H9 (cell line): ENCODE results near the gene SYNE2. TPM values are rescaled to one million over a fixed set of nuclear protein-coding genes. Genes with fewer than 3 reads are reported as not detected.
A peak's percentile ranks its signal among the peaks of the same experiment; 100 is the strongest.

Experiments used
- DNase-seq: peaks from one replicate; pipeline ENCODE4 v3.0.0-alpha.2; 2017
- H2AFZ ChIP-seq: one replicate; pipeline ENCODE4 v1.6.1; 2013; ENCODE audit warnings: mild to moderate bottlenecking, low read length, control low read depth, moderate library complexity
- H2AK5ac ChIP-seq: 2 replicates; pipeline ENCODE4 v1.6.1; 2013; ENCODE audit warnings: low read length, control low read depth, mixed read lengths; ENCODE audit not compliant: insufficient read length
- H2BK120ac ChIP-seq: one replicate; pipeline ENCODE4 v1.6.1; 2013; ENCODE audit warnings: low read depth, mild to moderate bottlenecking, low read length, control low read depth, inconsistent platforms; ENCODE audit not compliant: poor library complexity, severe bottlenecking
- H2BK12ac ChIP-seq: 2 replicates; pipeline ENCODE4 v1.6.1; 2013; ENCODE audit warnings: low read length, control low read depth, mixed read lengths, low read depth; ENCODE audit not compliant: insufficient read length
- H2BK15ac ChIP-seq: 2 replicates; pipeline ENCODE4 v1.6.1; 2013; ENCODE audit warnings: low read depth, low read length, control low read depth
- H2BK20ac ChIP-seq: one replicate; pipeline ENCODE4 v1.6.1; 2013; ENCODE audit warnings: low read depth, mild to moderate bottlenecking, low read length, control low read depth, inconsistent platforms; ENCODE audit not compliant: poor library complexity, severe bottlenecking
- H2BK5ac ChIP-seq: 2 replicates; pipeline ENCODE4 v1.6.1; 2013; ENCODE audit warnings: low read length, control low read depth, mixed read lengths; ENCODE audit not compliant: insufficient read length
- H3K14ac ChIP-seq: 2 replicates; pipeline ENCODE4 v1.6.1; 2013; ENCODE audit warnings: low read length, control low read depth; ENCODE audit not compliant: insufficient read depth
- H3K18ac ChIP-seq: 2 replicates; pipeline ENCODE4 v1.6.1; 2013; ENCODE audit warnings: low read depth, mild to moderate bottlenecking, mixed read lengths, low read length, control low read depth; ENCODE audit not compliant: insufficient read length
- H3K23ac ChIP-seq: 2 replicates; pipeline ENCODE4 v1.6.1; 2013; ENCODE audit warnings: low read length, control low read depth, mixed read lengths, low read depth; ENCODE audit not compliant: insufficient read length
- H3K23me2 ChIP-seq: 2 replicates; pipeline ENCODE4 v1.6.1; 2013; ENCODE audit warnings: low read depth, mild to moderate bottlenecking, mixed read lengths, low read length, control low read depth; ENCODE audit not compliant: insufficient read length, poor library complexity, severe bottlenecking
- H3K27ac ChIP-seq: 2 replicates; pipeline ENCODE4 v1.5.1; 2013; ENCODE audit warnings: low read length, control low read depth, mixed read lengths, low read depth; ENCODE audit not compliant: insufficient read length
- H3K27me3 ChIP-seq: 2 replicates; pipeline ENCODE4 v1.6.1; 2013; ENCODE audit warnings: low read length, control low read depth, inconsistent platforms; ENCODE audit not compliant: insufficient read depth
- H3K4ac ChIP-seq: 2 replicates; pipeline ENCODE4 v1.6.1; 2013; ENCODE audit warnings: low read depth, mild to moderate bottlenecking, control low read depth, inconsistent platforms, low read length, moderate library complexity
- H3K4me1 ChIP-seq: 2 replicates; pipeline ENCODE4 v1.6.1; 2013; ENCODE audit warnings: low read length, control low read depth, inconsistent platforms; ENCODE audit not compliant: insufficient read depth
- H3K4me2 ChIP-seq: 2 replicates; pipeline ENCODE4 v1.6.1; 2013; ENCODE audit warnings: low read length, control low read depth, mixed read lengths; ENCODE audit not compliant: insufficient read length, insufficient read depth
- H3K56ac ChIP-seq: 2 replicates; pipeline ENCODE4 v1.6.1; 2013; ENCODE audit warnings: low read depth, mild to moderate bottlenecking, mixed read lengths, low read length, control low read depth; ENCODE audit not compliant: insufficient read length
- H3K79me1 ChIP-seq: 2 replicates; pipeline ENCODE4 v1.6.1; 2013; ENCODE audit warnings: low read depth, mild to moderate bottlenecking, moderate library complexity, low read length, control low read depth, inconsistent platforms; ENCODE audit not compliant: insufficient read depth, poor library complexity, severe bottlenecking
- H3K79me2 ChIP-seq: 2 replicates; pipeline ENCODE4 v1.6.1; 2013; ENCODE audit warnings: low read length, control low read depth, inconsistent platforms; ENCODE audit not compliant: insufficient read depth
- H3K9ac ChIP-seq: 2 replicates; pipeline ENCODE4 v1.6.1; 2013; ENCODE audit warnings: low read length, control low read depth, mixed read lengths; ENCODE audit not compliant: insufficient read length; ENCODE audit errors: extremely low read depth
- H3K9me3 ChIP-seq: one replicate; pipeline ENCODE4 v1.6.1; 2013; ENCODE audit warnings: low read depth, low read length, inconsistent platforms; ENCODE audit not compliant: control insufficient read depth
- H3T11ph ChIP-seq: one replicate; pipeline ENCODE4 v1.6.1; 2013; ENCODE audit warnings: mild to moderate bottlenecking, low read length, control low read depth, inconsistent platforms
- H4K20me1 ChIP-seq: one replicate; pipeline ENCODE4 v1.6.1; 2013; ENCODE audit not compliant: control insufficient read depth, insufficient read length, insufficient read depth
- H4K5ac ChIP-seq: 2 replicates; pipeline ENCODE4 v1.6.1; 2013; ENCODE audit warnings: low read depth, mild to moderate bottlenecking, mixed read lengths, low read length, control low read depth; ENCODE audit not compliant: insufficient read length
- H4K8ac ChIP-seq: replicated peaks from 2 replicates; pipeline ENCODE4 v1.6.1; 2013; ENCODE audit warnings: low read length, control low read depth, mixed read lengths, low read depth; ENCODE audit not compliant: insufficient read length
- H4K91ac ChIP-seq: 2 replicates; pipeline ENCODE4 v1.6.1; 2013; ENCODE audit warnings: low read depth, mild to moderate bottlenecking, moderate library complexity, mixed read lengths, low read length, control low read depth; ENCODE audit not compliant: insufficient read length
- H3K27ac Mint-ChIP-seq, 3 experiments: 2 replicates in 2 of 3; 3 replicates in 1 of 3; pipeline ENCODE4 v1.8.0; 2020 to 2021; ENCODE audit warnings: mixed read lengths in 3 of 3, mild to moderate bottlenecking in 1 of 3, moderate library complexity in 1 of 3
- H3K27me3 Mint-ChIP-seq: 2 replicates; pipeline ENCODE4 v1.8.0; 2021; ENCODE audit warnings: low read depth, mild to moderate bottlenecking, moderate library complexity, mixed read lengths
- H3K36me3 Mint-ChIP-seq, 3 experiments: 2 replicates in 2 of 3; 3 replicates in 1 of 3; pipeline ENCODE4 v1.8.0; 2020 to 2021; ENCODE audit warnings: low read depth in 3 of 3, mixed read lengths in 3 of 3; ENCODE audit not compliant: insufficient read depth in 1 of 3
- H3K4me1 Mint-ChIP-seq, 2 experiments: 2 replicates each; pipeline ENCODE4 v1.8.0; 2020; ENCODE audit warnings: mixed read lengths in 2 of 2
- H3K4me3 Mint-ChIP-seq, 2 experiments: 2 replicates in 1 of 2; 3 replicates in 1 of 2; pipeline ENCODE4 v1.8.0; 2020 to 2021; ENCODE audit warnings: mild to moderate bottlenecking in 2 of 2, mixed read lengths in 2 of 2, moderate library complexity in 1 of 2
- H3K9me3 Mint-ChIP-seq, 2 experiments: 2 replicates in 1 of 2; 3 replicates in 1 of 2; pipeline ENCODE4 v1.8.0; 2020; ENCODE audit warnings: mild to moderate bottlenecking in 2 of 2, mixed read lengths in 2 of 2, moderate library complexity in 1 of 2
- CTCF ChIP-seq: fragments of 200-600 bp; sonication (generic); conservative IDR thresholded peaks from 3 replicates; pipeline ENCODE4 v1.8.0; 2021; ENCODE audit warnings: antibody characterized with exemption, mild to moderate bottlenecking
- WGBS: extraction: QIAGEN DNeasy Blood & Tissue Kit; methylation state at CpG from one replicate; pipeline ENCODE4 v1.1.7; 2013; ENCODE audit warnings: missing lambda C conversion rate, low lambda C conversion rate, mixed read lengths; ENCODE audit not compliant: insufficient read length; ENCODE audit errors: extremely low coverage; 5-methylcytosine and 5-hydroxymethylcytosine counted together
- total RNA-seq: library from RNA; stranded (reverse); gene quantifications from 2 replicates; pipeline ENCODE4 v1.2.1, GENCODE V29; 2021

The SYNE2 gene
- total RNA-seq, 1 experiment from 2014 or later, result 43.3 TPM

- H3T11ph ChIP-seq, result no peak overlapping the region
- H3K9ac ChIP-seq, result no peak overlapping the region
- no peak overlapping the region for H2BK5ac ChIP-seq
- no peaks in the 10 kb centered on the region for H3K9me3 Mint-ChIP-seq
- no peak for TF ChIP-seq CTCF
- no peak overlapping the region for H4K91ac ChIP-seq
- no peak overlapping the region for H2BK15ac ChIP-seq
- H4K20me1 ChIP-seq, result no peaks in the 10 kb centered on the region
- no peak overlapping the region for H2AFZ ChIP-seq
- no peak overlapping the region for H2AK5ac ChIP-seq
- H2BK120ac ChIP-seq, result no peak overlapping the region
- H3K14ac ChIP-seq, result no peak overlapping the region
- H3K27me3 ChIP-seq, result no peaks in the 10 kb centered on the region
- H3K4me3 Mint-ChIP-seq, result no peak overlapping the region
- no peaks in the 10 kb centered on the region for H3K36me3 Mint-ChIP-seq
- H3K27ac ChIP-seq, result no peak overlapping the region
- no peaks in the 10 kb centered on the region for H3K4me1 ChIP-seq
- no CpG with 5 or more reads among the region's 21 CpGs for WGBS
- no peak overlapping the region for H2BK20ac ChIP-seq
- no peak overlapping the region for H2BK12ac ChIP-seq
- no peaks in the 10 kb centered on the region for H3K23me2 ChIP-seq
- no peaks in the 10 kb centered on the region for H3K27me3 Mint-ChIP-seq
- no peak overlapping the region for H3K4ac ChIP-seq
- H3K4me2 ChIP-seq, result no peak overlapping the region
- no peak overlapping the region for H3K23ac ChIP-seq
- H3K27ac Mint-ChIP-seq, result no peak overlapping the region
- H3K18ac ChIP-seq, result no peak overlapping the region
- H4K5ac ChIP-seq, result no peak overlapping the region
- DNase-seq, result peak; percentile 42
- no peak overlapping the region for H4K8ac ChIP-seq
- H3K9me3 ChIP-seq, result no peaks in the 10 kb centered on the region
- no peaks in the 10 kb centered on the region for H3K79me1 ChIP-seq
- no peak overlapping the region for H3K56ac ChIP-seq
- H3K79me2 ChIP-seq, result no peaks in the 10 kb centered on the region
- H3K4me1 Mint-ChIP-seq, result peaks cover 2 to 7% of the 10 kb centered on the region in 2 experiments
Observed at GRCh38 chr14:64260418-64260817, 407.6 kb downstream of the SYNE2 start.
